T-helper 22 cell (primary cell): ENCODE results near the gene RRAD.
"Not testable (repeated sequence)": the region's sequence is repeated elsewhere in the genome, so short reads cannot be mapped to it uniquely, and the experiment has no call there.

ENCODE experiments used
- DNase-seq: peaks from one replicate; pipeline ENCODE4 v3.0.0-alpha.2; 2020; ENCODE audit warnings: low read depth

The RRAD gene

GRCh38 chr16:66900721-66901441 is 24.5 kb downstream of the RRAD start:
- no peak for DNase-seq

DNA sequence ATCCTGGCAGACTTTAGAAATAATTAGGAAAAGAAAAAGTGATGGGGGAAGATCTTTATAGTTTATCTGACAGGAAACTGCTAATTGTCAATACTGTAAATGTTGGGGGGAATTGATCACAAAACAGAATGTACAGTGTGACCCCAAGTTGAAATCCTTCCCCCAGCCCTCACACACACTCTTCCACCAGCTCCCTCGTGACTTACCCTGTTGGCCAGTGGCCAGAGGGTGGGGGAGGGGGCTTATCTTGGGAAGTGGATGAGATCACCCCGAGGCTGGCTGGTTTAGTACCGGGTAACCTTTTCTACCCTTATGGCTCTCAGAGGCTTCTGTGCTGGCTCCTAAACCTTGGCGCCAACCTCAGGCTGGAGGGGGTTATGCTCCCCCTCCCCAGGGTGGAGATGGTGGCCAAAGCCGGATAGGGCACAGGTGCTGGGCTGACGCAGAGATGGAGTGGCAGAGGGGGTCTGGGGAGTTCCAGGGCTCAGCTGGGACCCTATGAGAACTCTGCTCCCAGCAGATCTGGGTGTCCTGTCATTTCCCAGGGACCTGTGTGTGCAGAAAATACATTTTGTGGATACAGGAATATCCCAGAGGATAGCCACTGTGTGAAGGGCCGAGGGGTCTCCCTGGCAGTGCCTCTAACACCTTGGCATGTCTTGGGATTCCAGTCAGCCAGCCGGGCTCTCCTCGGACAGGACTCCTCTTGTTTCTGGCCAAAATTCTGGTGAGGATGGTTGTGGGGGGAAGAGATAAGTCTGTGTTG is 25.2 kb downstream of the RRAD start:
- DNase-seq, result no peak

DNA sequence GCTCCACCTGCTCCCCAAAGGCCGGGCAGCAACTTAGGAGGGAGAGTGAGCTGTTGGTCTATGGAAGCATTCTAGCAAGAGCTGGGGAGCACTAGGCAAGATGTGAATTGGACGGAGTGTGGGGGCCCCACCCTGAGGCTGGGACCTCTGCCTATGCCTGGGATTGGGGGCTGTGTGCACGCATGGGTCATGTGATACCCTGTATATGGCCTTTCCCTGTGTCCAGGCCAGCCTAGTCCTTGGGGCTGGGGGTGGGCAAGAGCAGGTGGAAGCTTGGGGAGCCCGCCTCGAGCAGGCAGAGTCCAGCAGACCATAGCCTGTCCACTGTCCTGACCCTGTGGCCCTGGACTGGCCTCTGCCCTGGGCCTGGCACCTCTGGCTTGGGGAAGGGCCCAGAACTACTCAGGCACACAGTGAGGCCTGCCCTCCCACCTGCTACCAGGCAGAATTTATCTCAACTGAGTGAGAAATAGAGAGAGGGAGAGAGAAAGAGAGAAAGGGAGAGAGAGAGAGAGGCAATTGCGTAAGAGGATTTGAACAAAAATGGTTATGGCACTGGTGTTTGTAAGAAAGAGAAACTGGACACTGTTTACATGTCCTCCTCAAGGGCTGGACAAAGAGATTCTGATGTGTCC is 25.9 kb downstream of the RRAD start:
- no peak for DNase-seq

- no peak for DNase-seq
Measured at GRCh38 chr16:66898933-66899309, 26.4 kb downstream of the RRAD start.

- DNase-seq, result no peak
Measured at GRCh38 chr16:66898207-66898606, 27.1 kb downstream of the RRAD start.

- not testable (repeated sequence) for DNase-seq
Measured at GRCh38 chr16:66896682-66897081, 28.7 kb downstream of the RRAD start.

- DNase-seq, result no peak
Measured at GRCh38 chr16:66895999-66896398, 29.3 kb downstream of the RRAD start.

DNA sequence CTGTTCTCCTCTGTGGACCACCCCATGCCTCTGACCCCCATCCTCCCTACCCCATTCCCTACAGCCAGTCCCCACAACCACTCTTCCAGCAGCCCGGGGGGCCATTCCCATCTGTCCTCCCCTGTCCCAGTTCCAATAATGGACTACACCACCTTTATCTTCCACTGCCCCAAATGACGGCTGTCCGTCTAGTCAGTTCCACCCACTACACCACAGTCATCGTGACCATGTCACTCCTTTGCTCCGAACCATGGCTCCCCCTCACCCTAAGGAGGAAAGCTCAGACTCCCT is 29.7 kb downstream of the RRAD start:
- no peak for DNase-seq

- no peak for DNase-seq
Measured at GRCh38 chr16:66894948-66895688, 30.2 kb downstream of the RRAD start.

GRCh38 chr16:66894055-66894454 is 31.3 kb downstream of the RRAD start:
- no peak for DNase-seq

DNA sequence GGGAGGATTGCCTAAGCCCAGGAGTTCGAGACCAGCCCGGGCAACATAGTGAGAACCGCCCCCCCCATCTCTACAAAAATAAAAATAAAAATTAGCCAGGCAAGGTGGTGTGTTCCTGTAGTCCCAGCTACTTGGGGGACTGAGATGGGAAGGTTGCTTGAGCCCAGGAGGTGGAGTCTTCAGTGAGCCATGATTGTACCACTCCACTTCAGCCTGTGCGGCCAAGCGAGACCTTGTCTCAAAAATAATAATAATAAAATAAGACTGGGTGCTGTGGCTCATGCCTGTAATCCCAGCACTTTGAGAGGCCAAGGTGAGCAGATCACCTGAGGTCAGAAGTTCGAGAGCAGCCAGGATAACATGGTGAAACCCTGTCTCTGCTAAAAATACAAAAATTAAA is 33.5 kb downstream of the RRAD start:
- no peak for DNase-seq

DNA sequence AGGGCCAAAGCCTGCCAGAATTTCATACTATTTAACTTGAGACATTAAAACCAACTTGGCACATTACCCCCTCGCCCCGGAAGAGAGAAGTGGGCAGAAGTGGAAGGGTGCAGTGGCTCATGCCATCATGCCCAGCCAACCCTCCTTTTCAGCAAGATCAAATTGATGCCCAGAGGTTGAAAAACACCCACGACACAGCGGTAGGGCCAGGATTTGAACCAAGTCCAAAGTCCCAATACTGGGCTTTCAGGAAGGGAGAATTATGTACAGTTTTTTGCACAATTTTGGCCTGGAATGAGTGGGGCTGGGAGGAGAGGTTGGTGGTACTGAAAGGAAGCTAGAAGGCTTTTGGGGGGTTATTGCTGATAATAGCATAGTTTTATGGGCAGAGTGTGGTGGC is 34.0 kb downstream of the RRAD start:
- DNase-seq, result no peak

DNA sequence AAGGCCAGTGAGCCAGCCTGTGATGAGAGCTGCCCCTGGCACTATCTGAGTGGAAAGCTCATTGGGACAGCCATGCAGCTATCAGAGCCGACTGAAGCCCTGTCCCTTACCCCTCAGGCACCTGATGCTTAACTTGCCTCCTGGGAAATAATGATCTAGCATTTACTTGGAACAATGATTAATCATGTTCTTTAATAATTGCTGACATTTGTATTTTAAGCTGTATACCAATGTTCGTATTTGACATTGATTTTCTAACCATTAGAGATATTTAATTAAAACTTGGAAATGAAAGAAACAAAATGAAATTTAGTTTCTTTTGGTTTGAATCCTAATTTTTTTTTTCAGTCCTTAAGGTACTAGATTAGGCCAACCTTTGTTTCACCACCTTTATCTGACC is 34.5 kb downstream of the RRAD start:
- DNase-seq, result no peak

GRCh38 chr16:66889622-66890021 is 35.7 kb downstream of the RRAD start:
- DNase-seq, result no peak

DNA sequence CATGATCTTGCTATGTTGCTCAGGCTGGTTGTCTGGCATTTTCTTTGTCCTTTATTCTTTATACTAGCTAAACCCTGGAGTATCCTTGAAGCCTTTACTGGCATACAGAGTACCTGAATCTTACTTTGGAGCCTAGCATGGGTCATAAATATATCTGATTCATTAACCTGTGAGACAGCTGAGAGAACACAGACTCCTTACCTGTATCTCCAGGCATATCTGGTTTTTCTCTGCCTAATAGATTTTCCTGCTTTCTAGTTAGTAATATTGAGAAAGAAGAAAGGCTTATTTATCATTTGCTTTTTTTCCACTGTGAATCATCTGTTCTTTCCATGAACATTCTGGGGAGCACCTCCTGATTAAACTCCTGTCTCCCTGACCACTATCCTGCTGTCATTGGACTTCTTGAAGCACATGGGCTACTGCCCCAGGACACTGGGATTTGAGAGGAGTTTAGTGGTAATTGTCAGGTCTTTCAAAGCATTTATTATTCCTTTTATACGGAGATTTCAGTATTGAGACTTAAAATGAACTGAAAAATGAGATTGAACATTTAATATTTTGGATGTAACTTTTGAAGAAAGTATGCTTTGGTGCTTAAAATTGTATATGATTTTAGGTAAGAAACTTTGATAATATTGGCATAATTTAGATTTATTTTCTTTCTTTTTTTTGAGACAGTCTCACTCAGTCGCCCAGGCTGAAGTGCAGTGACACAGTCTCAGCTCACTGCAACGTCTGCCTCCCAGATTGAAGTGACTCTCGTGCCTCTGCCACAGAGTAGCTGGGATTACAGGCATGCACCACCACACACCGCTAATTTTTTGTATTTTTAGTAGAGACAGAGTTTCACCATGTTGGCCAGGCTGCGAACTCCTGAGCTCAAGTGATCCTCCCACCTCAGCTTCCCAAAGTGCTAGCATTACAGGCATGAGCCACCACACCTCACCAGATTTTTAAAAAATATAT is 36.4 kb downstream of the RRAD start:
- DNase-seq, result no peak

GRCh38 chr16:66886914-66887313 is 38.4 kb downstream of the RRAD start:
- no peak for DNase-seq

DNA sequence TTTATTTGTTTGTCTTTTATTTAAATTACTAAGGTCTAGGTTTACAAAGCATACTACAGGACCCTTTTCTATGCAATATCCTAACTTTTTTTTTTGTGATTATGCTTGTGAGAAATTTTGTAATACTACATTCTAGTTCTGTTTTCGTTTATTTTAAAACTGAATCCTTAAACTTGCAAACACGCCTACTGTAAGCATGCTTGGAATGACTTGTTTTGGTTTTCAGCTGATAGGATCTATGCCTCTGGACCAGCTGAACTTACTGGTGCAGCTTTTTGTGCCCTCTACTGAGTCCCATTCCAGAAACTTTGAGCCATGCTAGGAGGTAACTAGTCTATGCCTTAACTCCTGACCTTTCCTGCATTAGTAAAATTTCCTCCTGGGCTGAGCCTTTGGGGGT is 39.0 kb downstream of the RRAD start:
- DNase-seq, result no peak

DNA sequence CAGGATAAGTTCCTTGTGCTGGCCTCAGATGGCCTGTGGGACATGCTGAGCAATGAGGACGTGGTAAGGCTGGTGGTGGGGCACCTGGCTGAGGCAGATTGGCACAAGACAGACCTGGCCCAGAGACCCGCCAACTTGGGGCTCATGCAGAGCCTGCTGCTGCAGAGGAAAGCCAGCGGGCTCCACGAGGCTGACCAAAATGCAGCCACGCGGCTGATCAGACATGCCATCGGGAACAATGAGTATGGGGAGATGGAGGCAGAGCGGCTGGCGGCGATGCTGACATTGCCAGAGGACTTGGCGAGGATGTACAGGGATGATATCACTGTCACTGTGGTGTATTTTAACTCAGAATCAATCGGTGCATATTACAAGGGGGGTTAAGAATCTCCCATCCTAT is 39.8 kb downstream of the RRAD start:
- DNase-seq, result no peak

- no peak for DNase-seq
Measured at GRCh38 chr16:66882702-66883101, 42.6 kb downstream of the RRAD start.

- no peak for DNase-seq
Measured at GRCh38 chr16:66881964-66882508, 43.3 kb downstream of the RRAD start.

GRCh38 chr16:66881560-66881959 is 43.8 kb downstream of the RRAD start:
- no peak for DNase-seq
